Coronary artery (tissue), 2 donors: ENCODE data around the gene ADARB2.

Experiments used
- DNase-seq: peaks from one replicate; pipeline ENCODE4 v3.0.0-alpha.2; 2017; ENCODE audit warnings: low spot score
- H3K27ac ChIP-seq, 2 donors: fragments of 200-600 bp; sonication (generic); one replicate each; pipeline ENCODE4 v1.5.1; 2016 to 2019
- H3K4me3 ChIP-seq: fragments of 200-600 bp; sonication (generic); 2 replicates; pipeline ENCODE4 v1.5.1; 2016; ENCODE audit warnings: mild to moderate bottlenecking, moderate library complexity
- CTCF ChIP-seq: fragments of 200-600 bp; sonication (generic); IDR thresholded peaks from one replicate; pipeline ENCODE4 v1.5.1; 2019; ENCODE audit warnings: antibody characterized with exemption

ADARB2 gene

GRCh38 chr10:1744524-1744923 lies 7.2 kb upstream of the ADARB2 start:
- no peak for DNase-seq
- H3K27ac ChIP-seq = no peak overlapping the region
- no peak overlapping the region for H3K4me3 ChIP-seq
- no peak for TF ChIP-seq CTCF

DNA sequence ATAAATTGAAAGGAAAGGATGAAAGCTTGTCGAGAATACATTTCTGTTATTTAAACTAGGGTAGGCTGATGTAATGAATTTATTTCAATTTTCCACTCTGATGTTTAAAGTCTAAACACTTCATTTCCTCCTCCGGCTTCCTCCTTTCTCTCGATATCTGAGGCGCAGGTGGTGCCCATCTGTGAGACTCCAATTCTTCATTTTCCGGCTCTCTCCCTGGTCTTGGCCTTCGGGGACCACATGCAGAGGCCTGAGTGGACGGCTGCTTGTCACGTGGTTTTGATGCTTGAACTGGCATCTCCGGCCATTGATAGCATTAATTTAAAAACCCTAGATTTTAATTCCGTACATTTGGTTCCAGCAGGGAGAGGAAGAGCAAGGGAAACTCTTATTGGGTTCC lies 5.8 kb upstream of the ADARB2 start:
- TF ChIP-seq CTCF = no peak
- H3K4me3 ChIP-seq = no peak overlapping the region
- no peak for DNase-seq
- H3K27ac ChIP-seq = no peak overlapping the region

- H3K4me3 ChIP-seq = no peak overlapping the region
- TF ChIP-seq CTCF = no peak
- no peak overlapping the region for H3K27ac ChIP-seq
- DNase-seq = no peak
Measured at GRCh38 chr10:1741450-1741849, 4.1 kb upstream of the ADARB2 start.

DNA sequence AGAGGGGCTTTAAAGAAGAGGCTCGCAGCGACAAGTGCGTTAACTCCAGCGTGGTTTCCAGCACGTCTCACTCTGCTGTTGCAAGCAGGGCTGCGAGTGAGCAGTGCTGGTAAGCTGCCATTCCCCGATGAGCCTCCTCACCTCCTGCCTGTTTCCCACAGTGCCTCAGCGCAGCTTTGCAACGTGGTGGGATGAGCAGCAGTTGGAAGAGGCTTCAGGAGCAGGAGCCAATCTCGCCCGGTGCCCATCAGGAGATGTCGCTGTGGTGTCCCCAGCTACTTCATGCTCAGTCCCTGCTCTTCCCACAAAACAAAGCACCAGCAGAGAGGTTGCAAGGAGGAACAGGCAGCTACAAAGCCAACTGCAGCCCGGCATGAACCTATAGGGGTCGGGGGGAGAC lies 2.4 kb upstream of the ADARB2 start:
- DNase-seq = no peak
- no peak overlapping the region for H3K4me3 ChIP-seq
- no peak for TF ChIP-seq CTCF
- H3K27ac ChIP-seq = no peak overlapping the region

GRCh38 chr10:1738950-1739349 lies 1.6 kb upstream of the ADARB2 start:
- TF ChIP-seq CTCF = no peak
- no peak for DNase-seq
- H3K4me3 ChIP-seq = no peak overlapping the region
- no peak overlapping the region for H3K27ac ChIP-seq

DNA sequence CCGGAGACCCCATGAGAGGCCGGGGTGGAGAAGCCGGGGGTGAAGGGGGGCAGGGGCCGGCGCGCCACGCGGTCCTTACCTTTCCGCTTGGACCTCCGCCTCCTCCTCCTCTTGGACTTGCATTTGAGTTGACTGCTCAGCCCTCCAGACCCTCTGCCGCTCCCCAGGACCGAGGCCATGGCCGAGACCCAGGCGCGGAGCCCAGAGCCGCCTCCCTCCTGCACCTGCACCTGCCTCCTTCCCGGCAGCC lies 428 bp downstream of the ADARB2 start:
- DNase-seq = no peak
- TF ChIP-seq CTCF = no peak
- Histone ChIP-seq H3K27ac (no peak overlapping the region), H3K4me3 (peak overlapping the region; percentile 39)

- Histone ChIP-seq H3K27ac (no peak overlapping the region), H3K4me3 (peak overlapping the region; percentile 39)
- DNase-seq = no peak
- TF ChIP-seq CTCF = no peak
Measured at GRCh38 chr10:1736144-1736971, 967 bp downstream of the ADARB2 start.
